Superior temporal gyrus (tissue), 1 donor: ENCODE data around the gene PAX9.
"Not testable (repeated sequence)": the region's sequence is repeated elsewhere in the genome, so short reads cannot be mapped to it uniquely, and the experiment has no call there.

ENCODE experiments used
- DNase-seq: peaks from one replicate; pipeline ENCODE4 v3.0.0-alpha.2; 2016; ENCODE audit errors: extremely low spot score

The PAX9 gene

DNA sequence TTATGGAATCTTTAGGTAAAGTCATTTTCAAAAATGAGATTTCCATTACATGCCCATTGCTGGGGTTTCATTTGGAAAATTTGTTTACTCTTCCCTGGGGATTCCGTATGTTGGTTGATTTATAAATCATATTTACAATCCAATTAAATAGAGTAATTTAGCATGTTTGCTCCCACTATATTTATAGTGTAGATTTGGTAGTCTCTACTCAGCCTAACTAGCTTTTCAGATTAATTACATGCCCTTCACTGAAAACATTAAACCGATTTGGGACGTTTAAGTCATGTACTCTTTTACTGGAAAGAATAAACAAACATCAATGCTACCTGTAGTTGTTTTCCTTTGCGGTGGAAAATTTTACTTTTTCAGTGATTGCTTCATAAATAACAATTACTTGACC, 10.4 kb downstream of the PAX9 start:
- DNase-seq, result no peak

DNA sequence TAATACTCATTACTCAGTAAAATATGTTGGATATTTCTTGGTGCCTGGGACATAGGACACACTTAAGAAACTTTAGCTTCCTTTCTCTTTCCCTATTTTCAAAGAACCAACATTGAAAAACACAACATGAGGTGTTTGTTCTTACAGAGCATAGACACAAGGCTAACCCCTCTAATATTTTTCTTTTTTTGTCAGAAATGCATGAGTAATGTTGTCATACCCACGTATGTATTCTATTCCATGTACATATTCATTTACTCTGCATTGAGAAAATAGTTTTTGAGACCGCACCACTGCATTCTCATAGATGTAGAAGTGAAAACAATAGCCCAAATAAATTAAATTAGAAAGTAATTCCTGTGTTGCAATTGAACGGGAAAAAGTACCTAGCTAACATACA, 13.0 kb downstream of the PAX9 start:
- DNase-seq, result no peak

DNA sequence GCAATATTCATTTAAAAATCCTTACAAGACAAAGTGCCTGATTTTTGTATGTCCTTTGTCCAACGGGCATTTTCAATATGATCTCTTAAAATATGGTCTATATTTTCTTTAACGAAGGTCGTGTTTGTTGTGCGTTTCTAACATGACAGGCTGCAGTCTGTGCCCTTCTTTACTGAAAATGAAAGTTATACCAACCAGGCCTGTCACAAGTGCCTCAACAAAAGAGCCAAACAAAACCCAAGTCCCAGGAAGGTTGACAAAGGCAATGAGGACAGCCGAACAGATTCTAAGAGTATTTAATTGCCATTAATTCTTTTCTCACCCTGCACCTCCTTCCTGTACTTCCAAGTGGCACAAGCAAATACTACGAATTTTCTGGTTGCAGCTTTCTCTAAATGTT, 13.9 kb downstream of the PAX9 start:
- DNase-seq, result no peak

DNA sequence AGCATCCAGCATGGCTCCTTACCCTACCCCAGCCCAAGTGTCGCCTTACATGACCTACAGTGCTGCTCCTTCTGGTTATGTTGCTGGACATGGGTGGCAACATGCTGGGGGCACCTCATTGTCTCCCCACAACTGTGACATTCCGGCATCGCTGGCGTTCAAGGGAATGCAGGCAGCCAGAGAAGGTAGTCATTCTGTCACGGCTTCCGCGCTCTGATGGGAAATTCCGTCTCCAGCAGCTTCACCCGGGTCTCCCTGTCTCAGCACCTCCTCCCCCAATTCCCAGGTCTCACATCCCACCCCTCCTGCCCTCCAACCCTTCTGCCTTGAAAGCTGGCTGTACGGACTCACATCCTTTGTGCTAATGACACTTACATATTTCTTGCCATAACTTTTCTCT, 14.6 kb downstream of the PAX9 start:
- DNase-seq, result no peak

DNA sequence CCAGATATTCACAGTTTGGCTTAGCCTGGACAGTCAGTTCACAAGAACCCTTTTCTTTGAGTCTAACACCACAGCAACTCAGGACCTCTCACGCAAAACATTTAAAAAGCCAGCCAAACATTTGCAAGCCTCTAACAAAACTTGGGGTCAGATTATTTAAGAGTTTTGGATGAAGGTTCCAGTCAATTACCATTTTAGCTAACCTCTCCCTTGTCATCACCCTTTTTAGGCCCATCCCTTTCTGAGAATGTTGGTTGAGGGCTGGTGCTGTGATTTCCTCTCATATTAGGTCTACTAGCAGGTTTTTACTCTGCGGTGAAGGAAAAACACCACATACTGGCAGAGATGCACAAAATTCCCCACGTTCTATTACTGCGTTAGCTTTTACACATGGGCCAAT, 20.7 kb downstream of the PAX9 start:
- no peak for DNase-seq

DNA sequence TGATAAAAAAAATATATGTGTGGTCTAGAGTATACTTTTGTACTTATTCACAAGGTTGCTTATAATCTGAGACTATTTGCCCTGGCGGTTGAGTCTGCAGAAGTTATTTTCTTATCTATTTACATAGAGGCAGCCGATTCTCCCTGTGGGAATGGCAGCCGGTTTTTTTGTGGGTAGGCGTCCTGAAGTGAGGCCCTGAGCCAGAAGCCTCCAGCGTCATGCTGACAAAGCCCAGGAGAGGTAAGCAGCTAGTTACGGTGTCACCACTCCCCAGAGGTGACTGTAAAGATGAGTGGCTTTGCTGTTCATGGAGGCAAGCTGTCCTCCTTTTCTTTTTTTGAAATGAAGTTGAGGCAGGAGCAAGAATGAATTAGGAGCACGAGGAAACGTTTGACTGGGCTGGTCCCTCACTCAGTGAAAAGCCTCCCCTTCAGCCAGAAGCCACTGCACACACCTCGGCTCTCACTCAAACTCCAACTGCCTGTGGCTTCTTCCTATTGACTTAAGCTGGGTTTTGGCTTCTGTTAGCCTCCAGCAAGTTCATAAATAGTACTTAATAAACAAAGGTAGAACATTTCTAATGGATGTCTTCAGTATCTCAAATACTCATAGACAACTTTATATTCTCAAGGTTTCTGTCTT, 21.5 kb downstream of the PAX9 start:
- DNase-seq, result no peak

DNA sequence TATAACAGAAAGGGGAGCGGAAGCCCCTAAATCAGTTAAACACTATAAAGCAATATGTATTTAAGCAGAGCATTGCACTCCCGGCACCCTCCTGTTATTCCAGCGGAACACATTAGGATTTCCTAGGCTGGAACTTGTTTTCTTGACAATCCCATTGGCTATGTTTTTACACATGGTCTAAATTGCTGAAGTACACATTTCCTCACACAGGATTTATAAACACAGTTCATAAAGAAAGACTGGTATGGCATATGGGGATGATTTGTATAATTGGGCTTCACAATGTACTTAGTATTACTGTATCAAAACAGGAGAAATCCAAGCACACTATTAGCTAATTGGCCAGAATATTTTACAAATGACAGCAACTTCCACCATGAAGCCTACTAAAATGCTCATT, 23.3 kb downstream of the PAX9 start:
- DNase-seq, result no peak

DNA sequence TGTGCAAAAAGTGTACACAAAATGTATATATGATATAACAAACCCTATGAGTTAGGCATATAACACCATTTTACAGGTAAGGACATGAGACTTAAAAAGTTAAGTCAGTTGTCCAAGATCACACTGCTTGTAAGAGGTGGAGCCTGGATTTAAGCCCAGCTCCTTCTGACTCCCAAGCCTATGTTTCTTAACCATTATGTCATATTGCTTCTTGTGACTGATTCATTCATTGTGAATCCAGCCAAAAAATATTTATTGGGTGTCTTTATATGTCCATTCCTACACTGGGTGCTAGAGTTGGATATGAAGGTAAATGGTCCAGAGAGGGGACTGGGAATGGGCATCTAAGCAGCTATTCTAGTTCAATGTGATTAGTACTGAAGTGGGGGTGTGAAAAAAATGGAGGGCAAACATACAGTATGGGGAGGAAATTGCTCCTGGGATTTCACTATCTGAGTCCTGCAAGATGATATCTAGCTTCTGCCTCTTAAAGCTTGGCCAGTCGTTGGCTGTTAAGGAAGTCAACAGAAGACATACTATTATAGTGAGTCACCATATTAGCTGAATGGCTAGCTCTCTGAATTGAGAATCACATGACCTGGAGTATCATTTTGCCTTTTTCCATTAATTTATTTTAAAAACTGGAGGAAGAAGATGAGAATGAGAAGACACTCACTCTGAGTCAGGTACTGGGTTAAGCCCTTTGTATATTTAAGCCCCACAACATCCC, 28.8 kb downstream of the PAX9 start:
- DNase-seq, result no peak

DNA sequence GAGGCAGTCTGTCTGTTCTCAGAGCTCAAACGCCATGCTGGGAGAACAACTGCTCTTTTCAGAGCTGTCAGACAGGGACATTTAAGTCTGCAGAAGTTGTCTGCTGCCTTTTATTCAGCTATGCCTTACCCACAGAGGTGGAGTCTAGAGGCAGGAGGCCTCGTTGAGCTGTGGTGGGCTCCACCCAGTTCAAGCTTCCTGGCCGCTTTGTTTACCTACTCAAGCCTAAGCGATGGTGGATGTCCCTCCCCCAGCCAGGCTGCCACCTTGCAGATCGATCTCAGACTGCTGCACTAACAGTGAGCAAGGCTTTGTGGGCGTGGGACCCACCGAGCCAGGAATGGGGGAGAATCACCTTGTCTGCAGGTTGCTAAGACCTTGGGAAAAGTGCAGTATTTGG, 37.8 kb downstream of the PAX9 start:
- not testable (repeated sequence) for DNase-seq

DNA sequence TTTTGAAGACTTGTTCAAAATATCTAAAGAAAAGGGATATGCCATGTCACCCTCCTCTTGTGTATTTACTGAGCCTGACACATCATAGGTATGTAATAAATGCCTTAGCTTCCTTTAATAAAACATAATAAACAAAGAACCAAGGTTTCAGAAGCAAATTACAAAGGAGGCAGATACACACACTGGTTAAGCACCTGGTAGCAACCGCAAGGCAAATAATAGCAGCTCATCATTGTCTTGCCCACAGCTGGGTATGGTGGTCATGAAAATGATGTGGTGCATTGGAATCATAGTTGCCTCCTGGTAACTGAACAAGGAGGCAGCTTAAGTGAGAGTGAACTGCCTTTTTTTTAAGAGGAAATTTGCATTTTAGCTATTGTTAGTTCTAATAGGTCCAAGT, 39.0 kb downstream of the PAX9 start:
- DNase-seq, result no peak

DNA sequence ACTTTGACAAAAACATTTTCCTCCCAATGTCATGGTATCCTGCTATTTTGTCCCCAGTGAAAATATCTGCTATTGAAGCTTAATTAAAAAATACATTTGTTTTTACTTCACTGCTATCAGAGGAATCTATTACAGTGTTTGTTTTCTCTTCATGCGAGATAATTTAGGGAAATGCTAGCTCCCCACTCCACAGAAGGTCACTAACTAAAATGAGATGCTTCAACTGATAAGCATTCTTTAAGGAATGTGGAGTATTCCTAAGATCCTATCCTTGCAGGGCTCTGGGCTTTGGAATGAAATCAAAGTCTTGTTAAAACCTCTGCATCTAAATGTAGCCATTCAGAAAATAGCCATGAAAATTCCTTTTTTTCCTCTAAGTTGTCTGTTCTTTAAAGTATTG, 39.5 kb downstream of the PAX9 start:
- DNase-seq, result no peak

DNA sequence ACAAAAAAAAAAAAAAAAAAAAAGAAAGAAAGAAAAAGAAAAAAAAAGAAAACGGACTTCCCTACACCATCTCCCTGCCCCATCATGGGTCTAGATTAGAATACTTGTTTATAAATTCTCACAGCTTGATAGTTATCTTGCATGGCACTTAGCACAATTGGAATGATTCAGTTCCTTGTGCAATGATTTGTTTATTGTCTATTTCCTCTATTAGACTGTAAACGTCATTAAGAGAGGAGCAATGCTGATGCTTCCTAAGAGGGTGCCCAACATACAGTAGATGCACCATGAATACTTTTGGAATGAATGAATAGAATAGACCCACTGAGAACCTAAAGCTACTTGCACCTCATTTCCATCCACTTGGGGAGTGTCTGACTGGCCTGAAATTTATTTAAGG, 40.8 kb downstream of the PAX9 start:
- DNase-seq, result no peak

DNA sequence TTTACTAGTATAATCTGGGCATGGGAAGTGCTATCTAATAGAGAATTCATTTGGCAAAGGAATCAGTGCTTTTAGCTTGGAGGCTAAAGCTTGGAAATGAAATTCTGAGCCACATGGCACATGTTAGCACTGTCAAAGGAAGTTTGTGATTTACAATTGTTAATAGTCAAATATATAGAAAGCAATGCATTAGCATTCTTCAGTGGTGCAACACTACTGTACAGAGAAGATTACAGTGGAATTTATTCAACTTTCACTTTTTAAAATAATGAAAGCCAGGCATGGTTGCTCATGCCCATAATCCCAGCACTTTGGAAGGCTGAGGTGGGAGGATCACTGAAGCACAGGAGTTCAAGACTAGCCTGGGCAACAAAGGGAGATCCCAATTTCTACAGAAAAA, 45.9 kb downstream of the PAX9 start:
- no peak for DNase-seq

DNA sequence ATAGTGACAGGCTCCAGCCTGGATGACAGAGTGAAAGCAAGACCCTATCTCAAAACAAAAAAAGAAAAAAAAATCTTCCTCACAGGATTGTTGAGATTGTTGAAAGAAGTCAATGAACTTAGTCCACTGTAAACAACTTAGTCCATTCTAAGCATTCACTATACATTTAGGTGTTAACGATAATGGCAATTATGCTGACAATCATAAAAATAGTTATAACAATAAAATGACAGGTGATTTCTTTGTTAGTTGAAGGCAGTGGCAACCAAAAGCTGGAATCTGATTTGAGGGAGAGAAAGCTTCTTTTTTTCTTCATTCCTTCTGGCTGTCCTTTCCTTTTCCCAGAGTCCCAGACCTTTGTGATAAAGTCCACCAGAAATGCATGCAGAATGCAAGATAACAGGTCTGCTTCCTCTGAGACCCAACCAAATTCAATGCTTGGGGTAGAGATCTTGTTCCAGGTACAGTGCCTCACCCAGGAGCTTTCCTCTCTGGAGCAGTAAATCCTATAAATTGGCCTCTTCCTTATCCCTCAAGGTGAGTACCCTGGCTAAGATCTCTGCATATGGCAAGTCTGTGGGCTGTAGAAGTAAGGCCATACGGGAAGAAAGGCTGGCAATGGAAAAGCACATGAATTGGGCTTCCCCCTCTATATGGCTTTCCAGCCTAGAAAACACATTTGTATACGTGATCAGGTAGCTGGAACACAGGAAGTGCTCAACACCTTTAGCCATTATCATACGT, 52.5 kb downstream of the PAX9 start:
- no peak for DNase-seq

DNA sequence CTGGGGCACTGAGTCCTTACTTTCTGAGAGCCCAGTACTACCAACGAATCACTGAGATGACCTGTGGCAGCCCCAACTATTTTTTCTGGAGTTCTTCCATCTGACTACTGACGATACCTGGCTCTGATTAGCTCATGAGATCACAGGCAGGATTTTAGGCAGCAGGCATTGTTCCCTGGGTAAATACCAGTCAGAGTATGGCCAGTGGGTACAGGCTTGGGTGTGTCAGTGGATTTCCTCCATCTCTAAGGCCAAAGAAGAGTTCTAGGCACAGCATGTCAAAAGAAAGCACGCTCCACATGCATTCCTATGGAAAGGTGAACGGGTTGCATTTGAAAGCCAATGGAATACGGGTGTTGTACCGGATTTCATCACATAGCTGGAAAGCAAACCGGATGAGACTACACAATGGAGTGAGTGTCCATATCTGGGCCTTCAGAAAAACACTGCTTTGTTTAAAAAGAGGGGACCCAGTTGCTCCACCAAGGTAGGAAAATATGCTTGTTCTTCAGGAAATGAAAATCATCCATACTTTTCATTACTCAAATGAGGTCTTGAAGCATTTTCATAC, 55.0 kb downstream of the PAX9 start:
- DNase-seq, result no peak

DNA sequence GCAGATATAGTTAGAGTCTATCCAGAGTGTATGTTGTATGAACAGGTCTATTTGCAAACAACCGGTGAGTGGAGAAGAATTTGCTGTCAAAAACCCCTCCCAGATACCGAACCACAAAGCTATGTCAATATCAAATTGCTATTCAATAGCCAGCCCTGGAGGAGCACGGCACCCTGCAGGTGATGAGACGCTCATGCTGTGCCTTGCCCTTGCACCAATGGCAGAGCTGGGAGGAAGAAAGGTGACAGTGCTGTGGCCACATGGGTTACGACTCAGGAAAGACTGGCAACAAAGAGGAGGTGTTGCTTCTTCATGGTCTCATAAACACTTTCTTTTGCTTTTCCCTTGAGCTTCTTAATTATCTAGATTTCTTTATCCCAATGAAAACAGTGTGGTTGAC, 55.7 kb downstream of the PAX9 start:
- no peak for DNase-seq

DNA sequence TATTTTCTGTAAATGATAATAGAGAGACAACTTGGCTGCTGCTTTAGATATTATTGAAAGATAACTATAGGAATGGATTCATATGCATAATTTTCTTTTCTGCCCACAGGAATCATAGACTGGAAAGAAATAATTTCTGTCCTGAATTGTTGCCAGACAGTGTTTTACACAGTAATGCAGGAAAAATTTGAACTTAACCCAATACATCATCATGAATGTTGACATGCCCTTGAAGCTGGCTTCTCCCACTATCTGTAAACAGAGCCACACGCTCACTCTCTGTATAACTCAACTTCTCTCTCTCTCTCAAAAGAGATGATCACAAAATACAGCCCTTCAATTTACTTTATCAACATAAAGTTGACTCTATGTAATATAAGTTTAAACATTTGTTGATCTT, 56.6 kb downstream of the PAX9 start:
- DNase-seq, result no peak

DNA sequence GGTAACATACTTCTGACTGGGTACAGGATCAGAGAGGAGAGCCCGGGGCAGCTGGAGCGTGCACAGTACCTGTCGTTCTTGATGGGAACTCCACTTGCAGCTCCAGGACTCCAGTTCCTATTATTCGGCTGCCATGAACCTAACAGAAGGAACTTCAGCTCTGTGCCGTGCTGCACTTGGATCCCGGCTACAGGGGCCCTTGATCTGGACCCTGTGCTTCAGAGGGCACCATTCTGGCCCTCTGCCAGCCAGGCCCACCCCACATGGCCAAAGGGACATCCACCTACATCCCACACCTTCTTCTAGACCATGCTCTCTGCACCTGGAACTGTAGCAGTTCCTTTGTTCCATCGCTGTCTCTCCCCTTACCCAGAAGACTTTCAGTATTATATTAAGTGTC, 58.2 kb downstream of the PAX9 start:
- no peak for DNase-seq

DNA sequence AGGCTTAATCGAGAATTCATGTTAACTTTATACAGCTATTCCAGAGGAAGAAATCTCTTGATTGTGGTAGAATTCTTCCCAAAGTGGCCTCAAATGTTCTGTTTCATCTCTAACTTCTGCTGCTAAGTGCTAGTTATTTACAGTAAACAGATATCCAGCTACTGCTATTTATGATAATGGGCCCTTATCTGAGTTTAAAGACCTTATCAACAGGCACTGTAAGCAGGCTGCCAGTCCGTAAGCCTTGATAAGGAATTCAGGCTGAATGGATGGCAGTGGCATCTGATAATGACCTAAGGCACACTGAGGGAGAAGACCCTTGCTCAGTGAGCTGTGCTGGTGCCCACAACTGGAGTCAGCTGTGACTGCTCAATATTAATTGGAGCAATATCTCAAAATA, 59.0 kb downstream of the PAX9 start:
- no peak for DNase-seq

DNA sequence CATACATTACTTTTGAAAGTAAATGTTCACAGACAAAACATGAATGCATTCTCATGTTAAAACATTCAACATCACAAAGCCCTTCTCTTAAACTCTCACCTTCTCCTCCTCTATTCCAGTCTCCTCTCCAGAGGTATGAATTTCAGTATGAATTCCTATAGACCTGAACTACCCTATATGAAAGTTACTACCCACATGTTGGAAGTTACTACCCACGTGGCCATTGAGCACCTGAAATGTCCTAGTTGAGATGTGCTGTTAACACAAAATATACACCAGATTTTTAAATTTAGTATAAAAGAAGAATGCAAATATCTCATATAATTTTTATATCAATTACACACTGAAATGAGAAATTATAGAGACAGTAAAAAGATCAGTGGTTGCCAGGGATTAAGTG, 60.2 kb downstream of the PAX9 start:
- no peak for DNase-seq

DNA sequence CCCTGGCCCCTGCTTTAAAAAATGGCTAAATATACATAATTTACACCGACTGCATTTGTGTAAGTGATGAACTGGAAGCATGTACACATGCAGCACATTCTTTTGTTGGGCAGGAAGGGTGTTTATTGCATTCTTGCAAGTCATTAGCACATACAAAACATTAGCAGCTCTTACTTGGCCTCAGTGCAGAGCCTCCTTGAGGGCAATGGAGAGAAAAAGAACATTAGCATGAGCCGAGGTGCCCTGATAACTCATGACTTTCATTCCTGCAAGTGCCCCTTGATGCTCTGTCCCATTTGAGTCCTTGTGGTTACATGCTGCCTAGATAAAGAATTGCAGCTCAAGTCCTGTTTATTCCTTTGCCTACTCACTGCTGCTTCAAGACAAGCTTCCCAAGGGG, 61.9 kb downstream of the PAX9 start:
- no peak for DNase-seq

DNA sequence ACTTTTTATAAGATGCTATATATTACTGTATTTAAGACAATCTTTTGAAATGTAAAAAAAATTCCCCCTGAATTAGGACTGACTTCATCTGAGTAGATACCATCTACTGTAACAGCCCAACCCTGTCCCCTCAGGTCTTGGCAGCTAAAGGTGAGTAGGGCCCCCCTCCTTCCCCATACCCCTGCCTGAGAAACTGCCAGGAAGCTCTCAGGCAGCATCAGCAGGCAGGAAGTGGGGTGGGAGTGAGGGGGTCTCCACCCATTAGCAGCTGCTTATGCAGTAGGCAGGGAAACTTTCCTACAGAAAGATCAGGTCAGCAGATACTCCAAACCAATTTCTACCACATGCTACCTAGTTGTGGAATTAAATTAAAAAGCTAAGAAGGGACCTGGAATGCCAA, 62.5 kb downstream of the PAX9 start:
- no peak for DNase-seq

DNA sequence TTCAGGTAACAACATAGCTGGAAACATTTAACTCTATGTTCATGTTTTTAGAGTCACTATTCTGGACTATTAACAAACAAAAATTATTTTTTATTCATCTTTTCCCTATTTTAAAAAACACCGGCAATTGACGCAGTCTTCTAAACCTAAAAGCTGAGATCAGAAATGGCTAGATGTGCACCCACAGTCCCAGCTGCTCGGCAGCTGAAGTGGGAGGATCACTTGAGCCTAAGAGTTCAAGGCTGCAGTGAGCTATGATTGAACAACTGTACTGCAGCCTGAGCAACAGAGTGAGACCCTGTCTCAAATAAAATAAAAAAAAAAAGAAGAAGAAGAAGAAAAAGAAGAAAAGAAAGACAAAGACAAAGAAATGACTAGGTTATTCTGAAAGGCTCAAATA, 64.5 kb downstream of the PAX9 start:
- DNase-seq, result no peak
